ENCODE results near the gene PEF1.

PEF1 gene, protein sequence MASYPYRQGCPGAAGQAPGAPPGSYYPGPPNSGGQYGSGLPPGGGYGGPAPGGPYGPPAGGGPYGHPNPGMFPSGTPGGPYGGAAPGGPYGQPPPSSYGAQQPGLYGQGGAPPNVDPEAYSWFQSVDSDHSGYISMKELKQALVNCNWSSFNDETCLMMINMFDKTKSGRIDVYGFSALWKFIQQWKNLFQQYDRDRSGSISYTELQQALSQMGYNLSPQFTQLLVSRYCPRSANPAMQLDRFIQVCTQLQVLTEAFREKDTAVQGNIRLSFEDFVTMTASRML

DNA sequence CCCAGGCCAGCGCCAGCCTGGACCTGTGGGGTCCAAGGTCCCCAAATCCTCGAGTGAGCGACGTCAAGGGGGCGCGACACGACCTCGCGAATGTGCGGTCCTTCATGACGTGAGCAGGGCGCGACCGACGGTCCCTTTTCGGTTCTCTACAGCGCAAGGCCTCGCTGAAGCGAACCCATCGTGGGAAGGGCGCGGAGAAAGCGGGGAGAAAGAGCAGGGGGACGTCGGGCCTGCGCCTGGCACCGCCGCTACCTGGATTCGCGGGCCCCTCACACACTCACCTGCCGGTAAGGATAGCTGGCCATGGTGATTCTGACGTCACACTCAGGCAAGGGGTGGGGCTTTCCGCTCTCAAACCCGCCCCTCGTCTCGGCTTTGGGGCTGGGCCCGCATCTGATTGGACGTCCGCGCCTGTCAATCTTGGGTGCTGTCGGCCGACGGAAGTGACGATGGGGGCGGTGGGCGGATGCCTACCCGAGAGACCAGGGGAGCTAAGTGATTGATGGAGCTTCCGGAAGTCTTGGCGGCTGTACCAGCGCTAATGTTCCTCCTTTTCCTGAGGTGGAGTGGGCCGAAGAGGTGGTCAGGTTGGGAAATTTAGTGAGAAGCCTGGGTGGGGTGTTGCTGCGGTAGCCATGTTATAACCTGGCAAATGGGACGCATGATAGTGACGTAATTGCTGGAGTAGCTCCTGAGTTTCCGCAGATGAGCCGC lies at the start of gene PEF1:
Gene PEF1 (minus strand): TSS at position 317 of the 714 bp plus-strand sequence. CDS start 12 bp downstream, at position 305.
- peak; percentile 98 for DNase-seq (ENCODE audit: low read depth in 2 of 2)

DNA sequence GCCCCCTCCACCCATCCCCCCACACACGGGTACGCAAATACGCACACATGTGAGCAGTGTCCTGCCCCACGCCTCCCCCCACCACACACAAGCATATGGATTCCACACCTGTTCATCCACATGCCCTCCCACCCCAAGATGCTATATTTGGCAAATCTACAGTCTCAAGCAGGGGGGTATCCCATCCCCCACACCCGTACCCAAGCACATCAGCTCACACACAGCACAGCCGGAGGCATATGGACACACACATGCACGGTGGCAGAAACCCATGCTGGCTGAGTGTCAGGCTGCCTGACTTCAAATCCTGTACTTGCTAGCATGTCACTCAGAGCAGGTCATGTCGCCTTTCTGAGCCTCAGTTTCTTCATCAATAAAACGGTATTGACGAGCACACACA lies 48.6 kb upstream of the PEF1 start:
- no peak for DNase-seq (ENCODE audit: low read depth in 2 of 2)

DNA sequence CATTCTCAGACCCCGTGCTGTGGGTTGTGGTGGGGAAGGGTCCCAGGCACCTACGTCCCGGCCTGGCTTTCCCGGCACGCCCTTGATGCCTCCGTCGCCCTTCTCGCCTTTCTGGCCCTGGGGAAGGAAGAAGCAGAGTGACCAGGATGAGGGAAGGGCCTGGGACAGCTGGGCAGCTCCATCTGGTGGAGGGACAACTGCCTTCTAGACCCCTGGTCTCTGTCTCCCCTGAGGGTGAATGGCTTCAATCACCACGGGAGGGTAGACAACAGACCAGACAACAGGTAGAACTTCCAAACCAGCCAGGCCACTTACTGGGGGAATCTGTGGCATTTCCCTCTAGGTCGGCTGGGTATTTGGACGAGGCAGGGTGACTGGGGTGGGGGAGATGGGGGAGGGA lies 47.3 kb upstream of the PEF1 start:
- no peak for DNase-seq (ENCODE audit: low read depth in 2 of 2)

DNA sequence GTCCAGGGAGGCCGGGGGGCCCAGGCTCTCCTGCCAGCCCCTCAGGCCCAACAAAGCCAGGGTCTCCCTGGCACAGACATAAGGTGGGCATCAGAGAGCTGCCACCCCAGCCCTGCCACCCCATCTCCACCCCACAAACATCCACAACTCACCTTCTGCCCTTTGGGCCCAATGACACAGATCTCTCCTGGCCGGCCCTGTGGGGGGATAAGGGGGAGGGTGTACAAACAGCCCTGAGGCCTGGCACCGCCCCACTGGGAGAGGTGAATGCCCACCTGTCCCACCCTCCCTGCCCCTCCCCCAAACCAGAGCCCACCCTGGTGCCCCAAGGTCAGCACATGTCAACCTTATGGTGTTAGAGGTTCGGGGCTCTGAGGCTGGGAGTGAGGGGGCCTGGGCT lies 46.8 kb upstream of the PEF1 start:
- no peak for DNase-seq (ENCODE audit: low read depth in 2 of 2)

DNA sequence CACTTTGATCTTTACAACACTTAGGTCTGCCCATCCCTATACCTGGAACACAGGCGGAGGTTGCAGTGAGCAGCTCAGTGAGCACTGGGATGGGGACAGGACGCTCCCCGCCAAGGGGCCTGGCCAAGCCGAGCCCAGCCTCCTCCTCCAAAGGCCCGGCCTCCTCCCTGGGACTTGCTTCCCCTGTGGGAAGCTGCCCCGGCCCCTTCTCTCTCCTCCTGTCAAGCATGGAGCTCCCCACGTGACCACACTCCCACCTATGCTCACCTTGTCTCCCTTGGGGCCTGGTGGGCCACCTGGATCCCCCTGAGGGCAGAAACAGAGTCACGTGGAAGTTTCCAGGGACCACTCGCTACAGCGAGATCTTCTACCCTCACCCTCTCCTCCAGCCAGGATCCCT lies 46.2 kb upstream of the PEF1 start:
- no peak for DNase-seq (ENCODE audit: low read depth in 2 of 2)

DNA sequence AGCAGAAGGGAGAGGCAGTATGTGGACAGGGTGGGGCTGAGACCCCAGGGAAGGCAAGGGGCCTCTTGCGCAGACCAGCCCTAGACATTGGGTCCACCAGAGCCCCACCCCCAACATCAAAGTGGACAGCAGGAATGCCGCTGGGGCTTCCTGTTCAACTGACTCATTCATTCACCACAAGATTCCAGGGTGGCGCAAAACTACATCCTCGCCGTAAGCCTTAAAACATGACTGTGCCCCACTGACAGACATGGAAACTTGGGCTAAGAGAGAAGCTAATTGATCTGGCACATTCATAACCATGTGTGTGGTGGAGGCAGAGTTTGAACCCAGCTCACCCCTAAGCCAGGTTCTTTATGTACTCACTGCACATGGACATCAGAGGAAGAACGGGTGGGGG lies 45.2 kb upstream of the PEF1 start:
- no peak for DNase-seq (ENCODE audit: low read depth in 2 of 2)

DNA sequence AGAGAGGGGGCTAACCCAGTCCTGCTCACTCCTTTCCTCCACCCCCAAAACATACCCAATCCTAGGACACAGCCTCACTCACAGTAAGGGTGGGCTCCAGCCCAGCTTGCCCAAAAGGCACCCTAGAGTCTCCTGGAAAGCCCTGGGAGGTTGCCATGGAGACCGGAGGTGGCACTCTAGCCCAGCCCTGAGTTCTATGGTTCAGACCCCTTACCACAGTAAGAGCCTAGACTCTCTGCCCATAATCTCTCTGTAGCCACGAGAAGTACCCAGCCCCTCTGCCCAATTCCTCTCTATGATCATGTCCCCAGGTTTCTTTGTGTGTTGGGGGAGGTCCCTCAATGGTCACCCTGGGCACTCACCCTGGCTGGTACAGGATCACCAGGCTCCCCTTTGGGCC lies 44.7 kb upstream of the PEF1 start:
- no peak for DNase-seq (ENCODE audit: low read depth in 2 of 2)

DNA sequence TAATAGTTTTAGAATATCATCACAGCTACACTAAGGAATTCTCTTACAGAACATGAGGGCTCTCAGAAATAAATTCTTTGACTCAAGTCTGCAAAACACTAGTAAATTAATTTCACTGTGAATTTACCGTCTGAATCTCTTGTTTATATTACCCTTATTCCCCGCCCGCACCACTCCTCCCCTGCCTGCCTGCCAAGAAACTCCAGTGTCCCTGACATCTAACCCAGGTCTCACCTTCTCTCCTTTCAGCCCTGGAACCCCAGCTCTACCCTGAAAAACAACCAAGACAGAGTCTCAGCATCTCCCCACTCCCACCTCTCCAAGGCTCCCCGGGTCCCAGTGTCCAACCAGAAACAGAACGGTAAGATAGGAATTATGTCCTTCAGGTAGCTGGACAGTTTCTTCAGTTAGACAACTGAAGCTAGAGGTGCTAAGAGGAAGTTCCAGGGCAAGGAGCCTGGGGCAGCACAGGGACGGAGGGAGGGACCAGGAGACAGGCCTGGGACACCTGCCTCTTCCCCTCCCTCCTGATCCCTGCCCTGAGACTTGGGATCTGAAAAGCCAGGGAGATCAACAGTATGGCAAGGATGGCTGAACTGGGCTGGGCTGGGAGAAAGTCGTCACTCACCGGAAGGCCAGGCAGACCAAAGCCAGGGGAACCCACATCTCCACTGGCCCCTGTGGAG lies 43.7 kb upstream of the PEF1 start:
- no peak for DNase-seq (ENCODE audit: low read depth in 2 of 2)

DNA sequence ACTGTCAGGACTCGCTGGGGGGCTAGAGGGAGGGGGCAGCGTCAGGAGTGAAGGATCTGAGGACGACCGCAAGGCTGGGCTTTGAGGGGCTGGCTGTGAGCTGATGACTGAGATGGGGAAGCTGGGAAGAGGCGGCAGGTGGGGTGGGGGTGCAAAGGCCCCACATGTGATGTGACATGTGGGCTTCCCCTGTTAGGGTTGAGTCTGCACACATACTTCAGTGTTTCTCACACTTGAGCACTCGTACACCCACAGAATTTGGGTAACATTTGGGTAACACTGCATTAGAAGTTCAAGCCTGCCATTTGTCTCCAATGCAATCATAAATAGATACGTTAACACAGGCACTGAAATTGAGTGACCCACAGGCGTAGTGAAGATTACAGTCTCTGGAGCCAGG lies 42.9 kb upstream of the PEF1 start:
- DNase-seq (ENCODE audit: low read depth in 2 of 2): no peak

DNA sequence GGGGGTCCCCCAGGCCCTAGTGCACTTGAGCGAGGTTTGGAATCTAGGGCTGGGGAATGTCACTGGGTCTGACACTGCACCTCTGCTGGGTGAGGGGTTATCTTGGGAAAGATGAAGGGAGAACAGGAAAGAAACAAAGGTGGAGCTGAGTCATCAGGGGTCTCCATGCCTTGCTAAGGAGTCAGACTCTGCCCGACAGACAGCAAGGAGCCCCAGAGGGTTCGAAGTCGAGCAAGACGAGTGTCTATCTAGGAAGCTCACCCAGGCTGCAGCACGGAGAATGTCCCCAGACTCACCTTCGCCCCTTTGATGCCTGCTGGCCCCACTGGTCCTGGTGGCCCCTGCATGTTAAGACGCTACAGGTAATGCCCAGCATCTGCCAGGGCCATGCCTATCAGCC lies 41.1 kb upstream of the PEF1 start:
- no peak for DNase-seq (ENCODE audit: low read depth in 2 of 2)

DNA sequence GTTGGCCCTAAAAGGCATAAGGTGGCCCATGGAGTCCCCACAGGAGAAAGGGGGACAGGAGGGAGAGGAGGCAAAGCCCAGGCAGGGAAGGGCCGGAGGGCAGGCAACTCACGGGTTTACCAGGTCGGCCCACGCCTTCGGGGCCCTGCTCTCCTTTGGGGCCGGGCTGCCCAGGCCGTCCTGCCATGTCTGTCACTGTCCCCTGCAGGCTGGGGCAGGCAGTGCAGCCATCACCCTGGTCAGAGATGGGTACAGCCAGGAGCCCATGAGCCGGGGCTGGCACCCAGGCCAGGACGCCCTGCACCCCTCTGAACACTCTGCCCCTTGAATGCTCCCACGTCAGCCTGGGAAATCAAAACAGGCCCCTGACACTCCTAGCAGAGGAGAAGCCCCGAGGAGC lies 39.3 kb upstream of the PEF1 start:
- no peak for DNase-seq (ENCODE audit: low read depth in 2 of 2)

DNA sequence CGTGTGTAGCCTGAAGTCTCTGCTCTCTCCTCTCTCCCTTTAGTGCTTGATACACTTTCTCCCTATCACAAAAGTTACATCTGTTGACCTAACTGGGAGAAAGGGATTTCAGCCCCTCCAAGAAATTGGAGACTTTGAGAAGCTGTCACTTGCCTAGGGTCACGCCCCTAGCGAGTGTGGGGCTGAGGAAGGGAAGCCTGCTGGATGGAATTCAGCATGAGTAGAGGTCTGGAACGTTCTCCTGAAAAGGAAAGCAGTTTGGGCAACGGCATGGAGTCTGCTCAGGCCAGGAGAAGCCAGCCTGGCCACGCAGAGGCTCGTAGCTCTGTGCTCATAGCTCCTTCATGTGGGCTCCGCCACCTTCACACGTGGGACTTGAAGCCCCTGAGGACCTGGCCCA lies 36.7 kb upstream of the PEF1 start:
- DNase-seq (ENCODE audit: low read depth in 2 of 2): no peak

DNA sequence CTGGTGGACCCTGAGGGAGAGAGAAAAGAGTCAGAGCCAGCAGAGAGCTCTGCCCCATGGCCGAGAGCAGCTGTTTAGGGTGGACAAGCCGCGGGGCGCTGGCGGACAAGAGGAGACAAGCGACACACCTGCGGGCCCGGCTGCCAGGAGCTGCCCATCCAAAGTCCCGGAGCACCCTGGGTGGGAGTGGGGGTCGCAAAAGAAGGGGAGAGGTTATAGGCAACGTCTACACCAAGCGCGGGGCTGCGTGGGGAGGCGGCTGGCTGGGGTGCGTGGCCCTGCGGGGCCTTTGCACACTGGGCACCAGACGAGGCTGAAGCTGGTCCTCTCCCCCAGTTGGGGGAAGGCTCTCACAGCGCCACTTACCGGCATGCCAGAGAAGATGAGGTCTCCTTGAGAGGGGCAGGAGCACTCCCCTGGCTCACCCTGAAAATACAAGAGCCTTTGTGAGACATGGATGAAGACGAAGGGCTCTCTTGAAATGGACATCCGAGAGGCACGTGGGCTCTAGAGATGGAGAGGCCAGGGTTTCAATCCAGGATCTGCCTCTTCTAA lies 35.1 kb upstream of the PEF1 start:
- no peak for DNase-seq (ENCODE audit: low read depth in 2 of 2)

DNA sequence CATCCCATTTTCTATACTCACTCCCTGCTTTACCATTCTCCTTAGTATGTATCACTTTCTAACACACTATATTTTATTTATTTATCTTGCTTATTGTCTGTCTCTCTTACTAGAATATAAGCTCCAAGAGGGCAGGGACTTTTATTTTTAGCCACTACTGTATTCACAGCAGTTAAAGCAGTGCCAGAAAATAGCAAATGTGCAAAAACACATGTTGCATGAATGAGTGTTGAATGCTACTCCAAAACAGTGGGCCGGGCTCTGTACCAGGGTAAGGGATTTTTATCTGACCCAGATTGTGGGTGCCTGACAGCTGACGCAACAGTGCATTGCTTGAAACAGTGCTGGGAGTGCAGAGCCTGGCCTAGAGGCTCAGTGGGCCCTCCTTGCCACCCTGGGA lies 34.4 kb upstream of the PEF1 start:
- no peak for DNase-seq (ENCODE audit: low read depth in 2 of 2)

DNA sequence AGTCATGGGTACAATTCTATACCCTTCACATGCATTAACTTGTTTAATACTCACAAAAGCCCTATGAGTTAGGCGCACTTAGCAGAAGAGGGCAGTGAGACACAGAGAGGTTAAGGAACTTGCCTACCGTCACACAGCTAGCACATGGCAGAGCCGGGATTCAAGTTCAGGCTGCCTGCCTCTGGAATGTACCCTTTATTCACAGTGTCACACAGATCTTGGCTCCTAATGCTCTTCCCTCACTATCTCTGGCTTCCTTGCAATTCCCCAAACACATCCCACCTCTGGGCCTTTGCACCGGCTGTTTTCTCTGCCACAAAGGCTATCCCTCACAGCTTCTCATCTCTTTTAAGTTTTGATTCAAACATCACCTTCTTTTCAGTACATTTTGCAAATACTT lies 34.0 kb upstream of the PEF1 start:
- DNase-seq (ENCODE audit: low read depth in 2 of 2): no peak

DNA sequence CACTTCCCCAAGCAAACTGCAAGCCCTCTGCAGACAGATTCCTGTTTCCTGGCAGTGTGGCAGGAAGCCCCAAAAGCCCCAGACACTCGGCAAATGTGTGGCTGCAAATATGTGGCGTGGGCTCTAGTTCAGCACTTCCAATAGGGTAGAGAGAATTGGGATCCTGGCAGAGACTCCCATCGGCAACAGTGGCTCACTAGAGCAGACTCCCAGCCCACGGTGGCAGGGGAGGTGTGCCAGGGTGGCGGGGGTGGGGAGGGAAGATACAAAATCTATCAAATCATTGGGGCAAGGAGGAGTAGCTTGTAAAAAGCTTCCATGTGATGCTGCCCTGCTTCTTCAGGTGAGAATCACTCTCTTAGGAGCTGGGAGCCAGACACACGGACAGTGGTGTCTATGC lies 33.3 kb upstream of the PEF1 start:
- no peak for DNase-seq (ENCODE audit: low read depth in 2 of 2)

DNA sequence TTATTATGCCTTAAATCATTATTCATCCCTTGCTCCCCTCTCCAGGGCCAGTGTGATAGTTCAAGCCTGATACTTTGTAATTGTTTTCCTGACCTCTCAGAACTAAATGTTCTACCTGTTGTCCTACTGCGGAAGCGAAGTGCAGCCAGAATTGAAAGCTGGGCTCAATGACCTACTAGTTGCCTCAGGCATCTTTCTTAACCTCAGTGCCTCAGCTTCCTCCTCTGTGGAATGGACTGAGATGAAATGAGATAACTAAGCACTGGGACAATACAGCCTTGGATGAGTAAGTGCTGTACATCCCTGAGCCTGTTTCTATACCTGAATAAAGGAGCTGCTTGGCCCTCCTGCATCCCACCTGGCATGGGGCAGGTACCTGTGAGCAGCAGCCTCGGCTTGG lies 32.7 kb upstream of the PEF1 start:
- no peak for DNase-seq (ENCODE audit: low read depth in 2 of 2)

DNA sequence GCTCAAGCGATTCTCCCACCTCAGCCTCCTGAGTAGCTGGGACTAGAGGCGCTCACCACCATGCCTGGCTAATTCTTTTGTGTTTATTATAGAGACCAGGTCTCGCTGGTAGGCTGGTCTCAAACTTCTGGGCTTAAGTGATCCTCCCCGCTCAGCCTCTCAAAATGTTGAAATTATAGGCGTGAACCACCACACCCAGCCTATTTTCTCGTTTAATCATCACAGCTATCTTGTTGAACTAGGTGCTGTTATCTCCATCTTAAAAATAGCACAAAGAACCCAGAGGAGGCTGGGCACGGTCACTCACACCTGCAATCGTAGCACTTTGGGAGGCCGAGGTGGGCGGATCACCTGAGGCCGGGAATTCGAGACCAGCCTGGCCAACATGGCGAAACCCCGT lies 31.1 kb upstream of the PEF1 start:
- DNase-seq (ENCODE audit: low read depth in 2 of 2): no peak

DNA sequence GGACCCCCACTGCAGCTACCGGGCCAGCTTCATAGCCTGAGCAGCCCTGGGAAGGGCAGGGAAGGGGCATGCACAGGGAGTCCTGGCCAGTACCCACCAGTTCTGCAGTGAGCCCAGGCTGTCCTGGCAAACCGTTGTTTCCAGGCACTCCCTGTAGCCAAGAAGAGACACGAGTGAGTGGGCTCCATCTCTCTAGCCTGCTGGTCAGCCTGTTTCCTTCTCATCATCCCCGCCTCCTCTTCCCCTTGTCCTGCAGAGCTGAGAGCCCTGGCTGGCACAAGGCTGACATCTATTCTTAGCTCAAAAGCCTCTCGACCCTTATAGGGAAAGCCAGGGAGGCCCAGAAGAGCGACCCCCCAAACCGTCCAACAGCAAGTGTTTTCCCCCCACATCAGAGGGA lies 30.5 kb upstream of the PEF1 start:
- DNase-seq (ENCODE audit: low read depth in 2 of 2): no peak

DNA sequence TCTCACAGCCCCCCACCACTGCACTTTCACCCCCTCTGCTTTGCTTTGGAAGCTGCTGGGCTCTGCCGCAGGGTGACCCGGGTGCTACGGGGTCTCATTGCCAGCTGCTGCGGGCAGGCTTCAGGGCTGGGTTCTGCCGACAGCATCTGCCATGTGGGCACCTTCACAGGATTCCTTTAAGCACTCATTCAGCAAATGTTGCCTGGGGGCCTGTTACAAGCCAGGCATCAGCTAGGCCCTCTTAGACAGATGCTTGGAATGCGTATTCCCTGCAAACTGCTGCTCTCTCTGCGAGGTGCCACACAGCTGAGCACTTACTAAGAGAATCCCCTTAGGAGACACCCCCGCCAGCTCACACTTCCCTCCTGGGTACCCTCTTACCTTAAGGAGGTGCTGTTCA lies 29.9 kb upstream of the PEF1 start:
- no peak for DNase-seq (ENCODE audit: low read depth in 2 of 2)

DNA sequence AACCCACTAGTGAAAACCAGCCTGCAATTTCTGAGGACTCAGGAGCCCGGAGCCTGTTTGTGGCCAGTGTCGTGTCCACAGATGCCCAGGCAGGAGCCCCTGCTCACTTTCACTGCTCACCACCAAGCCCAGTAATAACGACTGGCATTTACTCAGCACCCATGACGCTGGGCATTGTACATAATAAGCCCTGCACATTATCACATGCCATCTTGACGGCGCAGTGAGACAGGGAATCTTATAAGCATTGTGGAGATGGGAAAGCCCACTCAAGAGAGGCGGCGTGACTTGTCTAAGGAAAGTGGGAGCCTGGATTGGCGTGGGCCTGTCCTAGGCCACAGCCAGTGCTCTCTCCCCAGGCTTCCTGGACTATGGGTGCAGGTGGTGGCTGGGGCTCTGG lies 28.8 kb upstream of the PEF1 start:
- DNase-seq (ENCODE audit: low read depth in 2 of 2): no peak

DNA sequence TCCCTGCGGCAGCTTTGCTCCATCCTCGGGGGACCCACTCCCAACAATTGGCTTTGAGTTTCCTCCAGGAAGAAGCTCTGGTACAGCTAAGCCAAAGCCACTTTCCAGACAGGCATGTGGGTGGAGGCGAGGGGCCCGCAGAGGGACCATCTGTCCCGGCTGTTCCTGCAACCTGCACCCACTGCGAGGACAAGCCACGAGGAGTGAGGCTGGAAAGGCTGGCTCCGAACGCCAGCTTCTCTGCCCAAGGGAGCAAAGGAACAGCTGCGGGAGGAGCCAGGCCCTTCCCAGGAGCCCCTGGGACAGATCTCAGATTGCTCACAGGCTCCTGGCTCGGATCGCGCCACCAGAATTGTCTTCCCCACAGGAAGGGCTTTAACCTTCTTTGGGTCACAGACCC lies 28.3 kb upstream of the PEF1 start:
- no peak for DNase-seq (ENCODE audit: low read depth in 2 of 2)

Data from stimulated activated CD4-positive, alpha-beta T cell treated with anti-CD3 and anti-CD28 coated beads, Interleukin-1b, Interleukin-23, amount 100 ng/mL, for 1 hour (primary cell).